Muscle layer of colon (tissue), 2 donors: ENCODE results near the gene XYLT1.

Experiments used
- H3K27ac ChIP-seq: one replicate; pipeline ENCODE4 v1.7.0; 2013; ENCODE audit warnings: low read depth, mild to moderate bottlenecking, low read length, moderate library complexity
- H3K27me3 ChIP-seq, 2 donors: one replicate each; pipeline ENCODE4 v1.7.0; 2013; ENCODE audit warnings: low read length in 2 of 2, mild to moderate bottlenecking in 2 of 2; ENCODE audit not compliant: insufficient read depth in 2 of 2, control insufficient read depth in 1 of 2
- H3K36me3 ChIP-seq: one replicate; pipeline ENCODE4 v1.7.0; 2013; ENCODE audit warnings: mild to moderate bottlenecking, low read length; ENCODE audit not compliant: insufficient read depth
- H3K4me1 ChIP-seq: one replicate; pipeline ENCODE4 v1.7.0; 2013; ENCODE audit warnings: mild to moderate bottlenecking, low read length; ENCODE audit not compliant: insufficient read depth
- H3K4me3 ChIP-seq, 2 donors: one replicate each; pipeline ENCODE4 v1.7.0; 2013; ENCODE audit warnings: low read length in 2 of 2, low read depth in 1 of 2, mild to moderate bottlenecking in 1 of 2, moderate library complexity in 1 of 2
- H3K9ac ChIP-seq: one replicate; pipeline ENCODE4 v1.7.0; 2013; ENCODE audit warnings: low read length
- H3K9me3 ChIP-seq: one replicate; pipeline ENCODE4 v1.7.0; 2013; ENCODE audit warnings: mild to moderate bottlenecking, low read length
- donor health status: abdominal sarcoma.
- donor health status: Adenocarcinoma of cecum.

Gene XYLT1

GRCh38 chr16:17321824-17322223 is 148.9 kb downstream of the XYLT1 start:
- Histone ChIP-seq H3K9me3 (no peaks in the 10 kb centered on the region), H3K9ac (no peak overlapping the region), H3K36me3 (no peaks in the 10 kb centered on the region), H3K4me3 (no peak overlapping the region), H3K27me3 (no peaks in the 10 kb centered on the region), H3K4me1 (peaks cover 41% of the 10 kb centered on the region), H3K27ac (no peak overlapping the region)

GRCh38 chr16:17320009-17320408 is 150.8 kb downstream of the XYLT1 start:
- H3K36me3 ChIP-seq, result no peaks in the 10 kb centered on the region
- H3K27me3 ChIP-seq, result no peaks in the 10 kb centered on the region
- H3K4me1 ChIP-seq, result peaks cover 52% of the 10 kb centered on the region
- no peak overlapping the region for H3K4me3 ChIP-seq
- no peaks in the 10 kb centered on the region for H3K9me3 ChIP-seq
- no peak overlapping the region for H3K27ac ChIP-seq
- no peak overlapping the region for H3K9ac ChIP-seq

GRCh38 chr16:17318238-17318637 is 152.5 kb downstream of the XYLT1 start:
- Histone ChIP-seq H3K27ac (peak overlapping the region; percentile 3), H3K9ac (no peak overlapping the region), H3K27me3 (no peaks in the 10 kb centered on the region), H3K4me3 (no peak overlapping the region), H3K9me3 (no peaks in the 10 kb centered on the region), H3K36me3 (no peaks in the 10 kb centered on the region), H3K4me1 (peaks cover 65% of the 10 kb centered on the region)

- no peak overlapping the region for H3K27ac ChIP-seq
- H3K4me3 ChIP-seq, result no peak overlapping the region
- H3K36me3 ChIP-seq, result no peaks in the 10 kb centered on the region
- no peaks in the 10 kb centered on the region for H3K27me3 ChIP-seq
- H3K4me1 ChIP-seq, result peaks cover 80% of the 10 kb centered on the region
- no peaks in the 10 kb centered on the region for H3K9me3 ChIP-seq
- H3K9ac ChIP-seq, result no peak overlapping the region
Measured at GRCh38 chr16:17316005-17316404, 154.8 kb downstream of the XYLT1 start.

- Histone ChIP-seq H3K27me3 (no peaks in the 10 kb centered on the region), H3K4me1 (peaks cover 78% of the 10 kb centered on the region), H3K36me3 (no peaks in the 10 kb centered on the region), H3K9me3 (no peaks in the 10 kb centered on the region), H3K27ac (peak overlapping the region; percentile 89), H3K9ac (peak overlapping the region; percentile 6), H3K4me3 (no peak overlapping the region)
Measured at GRCh38 chr16:17313793-17314547, 156.8 kb downstream of the XYLT1 start.

- Histone ChIP-seq H3K4me1 (peaks cover 75% of the 10 kb centered on the region), H3K9ac (peak overlapping the region; percentile 58), H3K36me3 (no peaks in the 10 kb centered on the region)
Measured at GRCh38 chr16:17313085-17313611, 157.6 kb downstream of the XYLT1 start.

GRCh38 chr16:17312094-17312710 is 158.6 kb downstream of the XYLT1 start:
- Histone ChIP-seq H3K9me3 (no peaks in the 10 kb centered on the region), H3K36me3 (no peaks in the 10 kb centered on the region), H3K27me3 (no peaks in the 10 kb centered on the region), H3K27ac (peak overlapping the region; percentile 89), H3K4me1 (peaks cover 80% of the 10 kb centered on the region), H3K9ac (peak overlapping the region; percentile 58), H3K4me3 (no peak overlapping the region)

More at GRCh38 chr16:17313085-17313611, 157.6 kb downstream of the XYLT1 start:
- Histone ChIP-seq H3K4me3 (peak overlapping the region in 1 of 2 donors; percentile 22), H3K27me3 (no peaks in the 10 kb centered on the region), H3K27ac (peak overlapping the region; percentile 89), H3K9me3 (no peaks in the 10 kb centered on the region)

GRCh38 chr16:17311333-17312093 is 159.2 kb downstream of the XYLT1 start:
- H3K9ac ChIP-seq, result no peak overlapping the region
- H3K4me1 ChIP-seq, result peaks cover 86% of the 10 kb centered on the region
- H3K9me3 ChIP-seq, result no peaks in the 10 kb centered on the region
- H3K27ac ChIP-seq, result peak overlapping the region; percentile 89
- no peak overlapping the region for H3K4me3 ChIP-seq
- no peaks in the 10 kb centered on the region for H3K36me3 ChIP-seq
- H3K27me3 ChIP-seq, result no peaks in the 10 kb centered on the region

- H3K27ac ChIP-seq, result peak overlapping the region; percentile 66
- H3K4me1 ChIP-seq, result peaks cover 87% of the 10 kb centered on the region
- H3K9me3 ChIP-seq, result no peaks in the 10 kb centered on the region
- no peaks in the 10 kb centered on the region for H3K36me3 ChIP-seq
- no peak overlapping the region for H3K9ac ChIP-seq
- H3K4me3 ChIP-seq, result no peak overlapping the region
- no peaks in the 10 kb centered on the region for H3K27me3 ChIP-seq
Measured at GRCh38 chr16:17309510-17309909, 161.2 kb downstream of the XYLT1 start.

GRCh38 chr16:17308186-17308585 is 162.6 kb downstream of the XYLT1 start:
- no peaks in the 10 kb centered on the region for H3K36me3 ChIP-seq
- no peaks in the 10 kb centered on the region for H3K27me3 ChIP-seq
- no peaks in the 10 kb centered on the region for H3K9me3 ChIP-seq
- peak overlapping the region; percentile 66 for H3K27ac ChIP-seq
- H3K4me1 ChIP-seq, result peaks cover 88% of the 10 kb centered on the region
- no peak overlapping the region for H3K9ac ChIP-seq
- no peak overlapping the region for H3K4me3 ChIP-seq

GRCh38 chr16:17307504-17307903 is 163.3 kb downstream of the XYLT1 start:
- no peak overlapping the region for H3K9ac ChIP-seq
- H3K27me3 ChIP-seq, result no peaks in the 10 kb centered on the region
- no peaks in the 10 kb centered on the region for H3K36me3 ChIP-seq
- H3K9me3 ChIP-seq, result no peaks in the 10 kb centered on the region
- H3K4me3 ChIP-seq, result no peak overlapping the region
- H3K27ac ChIP-seq, result peak overlapping the region; percentile 56
- H3K4me1 ChIP-seq, result peaks cover 90% of the 10 kb centered on the region
